ENCODE results near the gene PIN1. TPM values are rescaled to one million over a fixed set of nuclear protein-coding genes. Genes with fewer than 3 reads are reported as not detected.

PIN1 gene
- total and polyA plus RNA-seq, 2 of the 8 experiments (the other 6 are each of a cell fraction or from before 2014, with no cell fraction given) = 78.3 to 90.8 TPM

DNA sequence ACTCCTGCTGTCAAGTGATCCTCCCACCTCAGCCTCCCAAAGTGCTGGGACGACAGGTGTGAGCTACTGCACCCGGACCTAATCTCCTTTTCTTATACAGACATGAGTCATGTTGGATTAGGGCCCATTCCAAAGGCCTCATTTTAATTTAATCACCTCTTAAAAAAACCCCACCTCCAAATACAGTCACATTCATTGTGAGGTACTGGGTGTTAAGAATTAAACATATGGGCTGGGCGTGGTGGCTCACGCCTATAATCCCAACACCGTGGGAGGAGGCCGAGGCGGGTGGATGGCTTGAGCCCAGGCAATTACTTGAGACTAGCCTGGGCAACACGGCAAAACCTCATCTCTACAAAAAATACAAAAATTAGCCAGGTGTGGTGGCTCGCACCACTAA lies 46.6 kb downstream of the PIN1 start (continued):
- TF ChIP-seq CTCF (IDR thresholded peaks at IDR 0.05; ENCODE audit: control extremely low read depth in 1 of 3, insufficient read depth in 1 of 3, low read depth in 1 of 3, low read length in 3 of 3) (no peak), EZH2 (IDR thresholded peaks at IDR 0.05; ENCODE audit: low read depth, low read length, severe bottlenecking) (no peak), KDM4A (IDR thresholded peaks at IDR 0.05; ENCODE audit: low read depth, low read length, severe bottlenecking) (no peak), TAF7 (optimal IDR thresholded peaks at IDR 0.05; ENCODE audit: borderline replicate concordance, low read depth, low read length) (no peak)
